ENCODE measurements around the gene CAPG. TPM values are rescaled to one million over a fixed set of nuclear protein-coding genes. Genes with fewer than 3 reads are reported as not detected.

CAPG gene
- total and polyA plus RNA-seq, 12 donors, result 0.83 to 30.4 (median 6.3) TPM

GRCh38 chr2:85419009-85419675, 9.0 kb upstream of the CAPG start:
- Histone ChIP-seq H3K36me3 (no peaks in the 10 kb centered on the region), H3K27ac (peak overlapping the region; percentile 88 to 97 (median 93)), H3K4me1 (peaks cover 15 to 51% (median 34%) of the 10 kb centered on the region in 9 donors), H3K4me3 (peak overlapping the region; percentile 63 to 88 (median 78)), H3K9me3 (no peaks in the 10 kb centered on the region), H3K27me3 (peaks cover 0 to 6% (median 0%) of the 10 kb centered on the region in 7 donors)
- no peak for DNase-seq
- peak in 4 of 8 donors; percentile 0 to 26 (median 14) for ATAC-seq
- WGBS, 2 donors, result 58 to 75% methylated on average over 16 to 17 of the region's 17 CpGs
- TF ChIP-seq, protein P1, sequence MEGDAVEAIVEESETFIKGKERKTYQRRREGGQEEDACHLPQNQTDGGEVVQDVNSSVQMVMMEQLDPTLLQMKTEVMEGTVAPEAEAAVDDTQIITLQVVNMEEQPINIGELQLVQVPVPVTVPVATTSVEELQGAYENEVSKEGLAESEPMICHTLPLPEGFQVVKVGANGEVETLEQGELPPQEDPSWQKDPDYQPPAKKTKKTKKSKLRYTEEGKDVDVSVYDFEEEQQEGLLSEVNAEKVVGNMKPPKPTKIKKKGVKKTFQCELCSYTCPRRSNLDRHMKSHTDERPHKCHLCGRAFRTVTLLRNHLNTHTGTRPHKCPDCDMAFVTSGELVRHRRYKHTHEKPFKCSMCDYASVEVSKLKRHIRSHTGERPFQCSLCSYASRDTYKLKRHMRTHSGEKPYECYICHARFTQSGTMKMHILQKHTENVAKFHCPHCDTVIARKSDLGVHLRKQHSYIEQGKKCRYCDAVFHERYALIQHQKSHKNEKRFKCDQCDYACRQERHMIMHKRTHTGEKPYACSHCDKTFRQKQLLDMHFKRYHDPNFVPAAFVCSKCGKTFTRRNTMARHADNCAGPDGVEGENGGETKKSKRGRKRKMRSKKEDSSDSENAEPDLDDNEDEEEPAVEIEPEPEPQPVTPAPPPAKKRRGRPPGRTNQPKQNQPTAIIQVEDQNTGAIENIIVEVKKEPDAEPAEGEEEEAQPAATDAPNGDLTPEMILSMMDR (IDR thresholded peaks at IDR 0.05), result no peak
- intact Hi-C loops (cut with DNase I), result no loop called here

DNA sequence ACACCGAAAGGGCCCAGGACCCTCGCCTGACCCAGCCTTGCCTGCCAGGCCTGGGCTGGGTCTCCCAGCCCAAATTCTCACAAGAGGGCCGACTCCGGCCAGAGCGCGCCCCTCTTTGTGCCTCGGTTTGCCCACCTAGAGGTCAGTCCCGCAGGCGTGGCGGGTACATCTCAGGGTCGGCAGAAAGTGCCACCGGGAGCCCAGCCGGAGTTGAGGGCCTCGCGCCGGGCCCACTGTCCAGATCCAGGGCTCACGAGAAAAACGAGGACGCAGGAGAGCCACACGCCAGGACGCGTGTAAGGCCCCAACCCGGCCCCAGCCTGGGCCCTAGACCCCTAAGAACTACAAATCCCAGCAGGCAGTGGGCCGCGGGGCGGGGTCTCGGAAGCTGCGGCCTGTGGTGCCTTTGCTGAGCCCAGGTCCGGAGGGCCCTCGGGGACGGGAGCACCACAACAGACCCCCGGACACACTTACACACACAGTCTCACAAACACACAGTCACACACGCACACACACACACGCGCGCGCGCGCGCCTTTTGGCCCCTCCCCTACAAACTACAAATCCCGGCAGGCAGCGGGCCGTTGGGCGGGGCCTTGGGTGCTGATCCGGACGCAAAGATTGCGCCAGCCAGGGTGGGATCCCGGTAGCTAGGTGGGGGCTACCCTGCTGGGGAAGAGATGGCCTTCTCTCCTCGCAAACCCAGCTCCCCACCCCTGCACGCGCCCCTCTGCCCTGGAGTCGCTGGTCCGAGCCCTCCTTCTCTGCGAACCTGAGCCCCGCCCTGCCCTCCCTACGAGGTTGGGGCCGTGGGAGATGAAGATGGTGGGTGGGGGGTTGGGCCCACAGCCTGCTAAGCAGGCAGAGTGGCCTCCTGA, 8.2 kb upstream of the CAPG start, which contains the start of gene SH2D6:
TSS of gene SH2D6 (plus strand) at position 583 of the 877 bp plus-strand sequence. CDS start 10,752 bp downstream, outside the sequence.
- no peaks in the 10 kb centered on the region for H3K9me3 ChIP-seq
- DNase-seq (peak; percentile 86 to 87), ATAC-seq (peak; percentile 77 to 86 (median 82))
- peak within 1 kb of the TSS; percentile 88 to 97 (median 93) for H3K27ac ChIP-seq
- H3K4me1 ChIP-seq, result peaks cover 16 to 59% (median 42%) of the 10 kb centered on the region in 9 donors
- intact Hi-C loops (cut with DNase I), result no loop called here
- H3K36me3 ChIP-seq, result no peaks in the 10 kb centered on the region
- 17 to 18% methylated on average over 56 to 57 of the region's 57 CpGs for WGBS, 2 donors
- peaks cover 0 to 14% (median 6%) of the 10 kb centered on the region in 7 donors for H3K27me3 ChIP-seq
- peak within 1 kb of the TSS; percentile 63 to 88 (median 78) for H3K4me3 ChIP-seq
- TF ChIP-seq, protein P1 (IDR thresholded peaks at IDR 0.05), result no peak

- peak overlapping the region in 1 of 10 donors; percentile 17 for H3K27ac ChIP-seq
- H3K4me1 ChIP-seq, result peaks cover 13 to 57% (median 36%) of the 10 kb centered on the region in 9 donors
- no peaks in the 10 kb centered on the region for H3K9me3 ChIP-seq
- H3K27me3 ChIP-seq, result peaks cover 0 to 23% (median 9%) of the 10 kb centered on the region in 7 donors
- ATAC-seq (no peak), DNase-seq (no peak)
- no peak overlapping the region for H3K4me3 ChIP-seq
- no peaks in the 10 kb centered on the region for H3K36me3 ChIP-seq
- intact Hi-C loops (cut with DNase I), result no loop called here
- TF ChIP-seq, protein P1 (IDR thresholded peaks at IDR 0.05), result no peak
- 82 to 87% methylated on average over 12 of the region's 12 CpGs for WGBS, 2 donors
Observed at GRCh38 chr2:85415980-85416650, 5.9 kb upstream of the CAPG start.
